ENCODE measurements around the gene POU2F3.

- no peak for TF ChIP-seq CTCF (IDR thresholded peaks at IDR 0.05)
- no peak for TF ChIP-seq EP300 (IDR thresholded peaks at IDR 0.05)
- TF ChIP-seq POLR2A (IDR thresholded peaks at IDR 0.05; ENCODE audit: low read depth), result no peak
Measured at GRCh38 chr11:120267319-120267718, 27.4 kb downstream of the POU2F3 start.

Measured in esophagus muscularis mucosa (tissue), 4 donors.